Breast epithelium (tissue), 4 donors: ENCODE measurements around the gene FAM83F. TPM values are rescaled to one million over a fixed set of nuclear protein-coding genes. Genes with fewer than 3 reads are reported as not detected.
A peak's percentile ranks its signal among the peaks of the same experiment; 100 is the strongest.

Experiments used
- DNase-seq, 2 donors: peaks; one replicate each; pipeline ENCODE4 v3.0.0-alpha.2; 2019; ENCODE audit warnings: low spot score in 2 of 2
- H3K27ac ChIP-seq, 2 donors: fragments of 200-600 bp; sonication (generic) in 1 of 2; one replicate each; pipeline ENCODE4 v1.5.1; 2016 to 2019; ENCODE audit warnings: mild to moderate bottlenecking in 1 of 2
- H3K27me3 ChIP-seq, 2 donors: fragments of 200-600 bp; sonication (generic) in 1 of 2; one replicate each; pipeline versions ENCODE4 v1.5.1 to v1.6.0; 2017 to 2019; ENCODE audit warnings: control low read depth in 1 of 2, mild to moderate bottlenecking in 1 of 2
- H3K36me3 ChIP-seq: fragments of 200-600 bp; one replicate; pipeline ENCODE4 v1.5.1; 2019
- H3K4me1 ChIP-seq, 2 donors: fragments of 200-600 bp; sonication (generic); one replicate each; pipeline ENCODE4 v1.5.1; 2016 to 2019; ENCODE audit warnings: control low read depth in 1 of 2
- H3K4me3 ChIP-seq, 3 donors: fragments of 200-600 bp; sonication (generic); 1 replicate in 2 of 3; 2 replicates in 1 of 3; pipeline ENCODE4 v1.5.1; 2016 to 2019; ENCODE audit warnings: mild to moderate bottlenecking in 3 of 3, moderate library complexity in 2 of 3
- H3K9me3 ChIP-seq, 2 donors: fragments of 200-600 bp; sonication (generic) in 1 of 2; one replicate each; pipeline ENCODE4 v1.5.1; 2016 to 2019; ENCODE audit warnings: control low read depth in 1 of 2
- CTCF ChIP-seq, 3 donors: fragments of 450-650 bp; IDR thresholded peaks; one replicate each; pipeline ENCODE4 v1.5.1; 2016 to 2017; ENCODE audit warnings: antibody characterized with exemption in 3 of 3, mild to moderate bottlenecking in 3 of 3, moderate library complexity in 3 of 3
- POLR2A ChIP-seq: fragments of 450-650 bp; IDR thresholded peaks from one replicate; pipeline ENCODE4 v1.6.1; 2016; ENCODE audit warnings: antibody characterized with exemption, mild to moderate bottlenecking, moderate library complexity
- POLR2AphosphoS5 ChIP-seq, 3 donors: sonication (generic); formaldehyde crosslinking; IDR thresholded peaks; one replicate each; pipeline ENCODE4 v1.6.1; 2017; ENCODE audit warnings: antibody characterized with exemption in 3 of 3
- intact Hi-C: fragments of 100-400 bp; cut with DNase I; formaldehyde crosslinking; loops from one replicate; pipeline ENCODE4 v1.15.1; 2023; ENCODE audit warnings: low total_unique reads
- total RNA-seq, 3 donors: library from RNA; depleted of rRNA; stranded (reverse); fragments of >200 nt; gene quantifications; one replicate each; pipeline ENCODE4 v1.1.0, GENCODE V29; 2016

FAM83F gene
- total RNA-seq, 3 donors from 2014 or later = 4.5 to 15.5 (median 7.5) TPM

GRCh38 chr22:40029189-40029890 lies 34.6 kb downstream of the FAM83F start:
- peak in 1 of 2 donors; percentile 14 for DNase-seq
- TF ChIP-seq POLR2A = no peak
- no peak for TF ChIP-seq POLR2AphosphoS5 (IDR thresholded peaks at IDR 0.05)
- TF ChIP-seq CTCF (IDR thresholded peaks at IDR 0.05) = no peak
- no peaks in the 10 kb centered on the region for H3K9me3 ChIP-seq
- H3K36me3 ChIP-seq = no peaks in the 10 kb centered on the region
- H3K27ac ChIP-seq = peak overlapping the region; percentile 10 to 81
- H3K27me3 ChIP-seq = no peaks in the 10 kb centered on the region
- no peak overlapping the region for H3K4me3 ChIP-seq
- intact Hi-C loops = loop anchor here (10.0 kb wide), 1 partner anchor 495 kb away; the partner anchor contains the start of gene RPS19BP1
- H3K4me1 ChIP-seq = peaks cover 0 to 17% of the 10 kb centered on the region in 2 donors

- Histone ChIP-seq H3K9me3 (no peaks in the 10 kb centered on the region), H3K27me3 (no peaks in the 10 kb centered on the region), H3K4me1 (peaks cover 0 to 14% of the 10 kb centered on the region in 2 donors), H3K4me3 (no peak overlapping the region), H3K36me3 (no peaks in the 10 kb centered on the region), H3K27ac (no peak overlapping the region)
- no peak for TF ChIP-seq CTCF (IDR thresholded peaks at IDR 0.05)
- no peak for TF ChIP-seq POLR2A
- no peak for TF ChIP-seq POLR2AphosphoS5 (IDR thresholded peaks at IDR 0.05)
- intact Hi-C loops = no loop called here
- DNase-seq = peak in 1 of 2 donors; percentile 31
Measured at GRCh38 chr22:40030026-40030757, 35.4 kb downstream of the FAM83F start.

- H3K4me3 ChIP-seq = no peak overlapping the region
- peak in 1 of 2 donors; percentile 25 for DNase-seq
- peaks cover 0 to 14% of the 10 kb centered on the region in 2 donors for H3K4me1 ChIP-seq
- no peak for TF ChIP-seq CTCF (IDR thresholded peaks at IDR 0.05)
- no peak for TF ChIP-seq POLR2AphosphoS5 (IDR thresholded peaks at IDR 0.05)
- TF ChIP-seq POLR2A = no peak
- intact Hi-C loops = no loop called here
- no peaks in the 10 kb centered on the region for H3K9me3 ChIP-seq
- no peak overlapping the region for H3K27ac ChIP-seq
- no peaks in the 10 kb centered on the region for H3K27me3 ChIP-seq
- H3K36me3 ChIP-seq = no peaks in the 10 kb centered on the region
Measured at GRCh38 chr22:40030758-40031095, 36.0 kb downstream of the FAM83F start.

GRCh38 chr22:40031766-40032470 lies 37.2 kb downstream of the FAM83F start:
- Histone ChIP-seq H3K4me3 (no peak overlapping the region), H3K9me3 (no peaks in the 10 kb centered on the region), H3K27me3 (no peaks in the 10 kb centered on the region), H3K27ac (no peak overlapping the region), H3K36me3 (no peaks in the 10 kb centered on the region), H3K4me1 (peaks cover 0 to 14% of the 10 kb centered on the region in 2 donors)
- DNase-seq = peak in 1 of 2 donors; percentile 45
- intact Hi-C loops = no loop called here
- TF ChIP-seq POLR2A = no peak
- no peak for TF ChIP-seq POLR2AphosphoS5 (IDR thresholded peaks at IDR 0.05)

- H3K27ac ChIP-seq = no peak overlapping the region
- H3K36me3 ChIP-seq = no peaks in the 10 kb centered on the region
- H3K4me1 ChIP-seq = peaks cover 0 to 9% of the 10 kb centered on the region in 2 donors
- H3K27me3 ChIP-seq = no peaks in the 10 kb centered on the region
- peak in 1 of 2 donors; percentile 33 for DNase-seq
- no peaks in the 10 kb centered on the region for H3K9me3 ChIP-seq
- no peak overlapping the region for H3K4me3 ChIP-seq
- intact Hi-C loops = no loop called here
- TF ChIP-seq POLR2AphosphoS5 (IDR thresholded peaks at IDR 0.05) = no peak
- no peak for TF ChIP-seq CTCF (IDR thresholded peaks at IDR 0.05)
Measured at GRCh38 chr22:40033586-40034380, 39.0 kb downstream of the FAM83F start.
